SK-N-SH (cell line): Measurements from ENCODE around the gene F2RL2. TPM values are rescaled to one million over a fixed set of nuclear protein-coding genes. Genes with fewer than 3 reads are reported as not detected.

Source experiments
- CTCF ChIA-PET: fragments of 300-600, 350-600 bp; formaldehyde crosslinking; extraction: SDS; loops from one replicate; lab custom pipeline; 2021; lab: Yijun Ruan, JAX
- POLR2A ChIA-PET: fragments of 350-600 bp; sonication (Branson Sonifier 250); formaldehyde crosslinking; extraction: SDS; loops from one replicate; lab custom pipeline; 2020; ENCODE audit warnings: antibody characterized with exemption, inconsistent platforms; lab: Yijun Ruan, JAX
- DNase-seq: peaks from one replicate; pipeline ENCODE4 v3.0.0; 2012
- H2AFZ ChIP-seq: fragments of 200-600 bp; sonication (generic); 2 replicates; pipeline ENCODE4 v1.8.1; 2016; ENCODE audit warnings: antibody characterized with exemption, mild to moderate bottlenecking, low read depth
- H3F3A ChIP-seq: fragments of 200-600 bp; sonication (generic); replicated peaks from 2 replicates; pipeline ENCODE3; 2016; ENCODE audit warnings: antibody characterized with exemption, mild to moderate bottlenecking; ENCODE audit not compliant: insufficient read depth
- H3K27ac ChIP-seq, 2 experiments: fragments of 200-500 bp in 1 of 2; fragments of 200-600 bp in 1 of 2; sonication (Bioruptor generic) in 1 of 2; sonication (generic), shearing (Covaris generic) in 1 of 2; 2 replicates each; pipeline versions ENCODE4 v1.5.1 to v1.6.1; 2014 to 2016; ENCODE audit warnings: low read depth in 2 of 2, inconsistent platforms in 1 of 2, low read length in 1 of 2, mild to moderate bottlenecking in 1 of 2, mixed read lengths in 1 of 2
- H3K27me3 ChIP-seq: fragments of 200-600 bp; sonication (generic), shearing (Covaris generic); 2 replicates; pipeline ENCODE4 v1.6.1; 2016; ENCODE audit warnings: mixed run types; ENCODE audit not compliant: insufficient read depth
- H3K36me3 ChIP-seq, 2 experiments: fragments of 200-500 bp in 1 of 2; fragments of 200-600 bp in 1 of 2; sonication (Bioruptor generic) in 1 of 2; sonication (generic) in 1 of 2; replicated peaks in 1 of 2; 2 replicates each; pipeline versions ENCODE3 to v1.5.1; 2014 to 2016; ENCODE audit warnings: low read length in 1 of 2, mild to moderate bottlenecking in 1 of 2; ENCODE audit not compliant: insufficient read depth in 2 of 2, control insufficient read depth in 1 of 2
- H3K4me1 ChIP-seq, 2 experiments: fragments of 200-500 bp in 1 of 2; fragments of 200-600 bp in 1 of 2; sonication (Bioruptor generic) in 1 of 2; sonication (generic), shearing (Covaris generic) in 1 of 2; 2 replicates each; pipeline versions ENCODE4 v1.5.1 to v1.6.1; 2014 to 2016; ENCODE audit warnings: low read depth in 1 of 2, low read length in 1 of 2, mixed run types in 1 of 2; ENCODE audit not compliant: insufficient read depth in 2 of 2, control insufficient read depth in 1 of 2
- H3K4me2 ChIP-seq: fragments of 200-600 bp; sonication (generic), shearing (Covaris generic); 2 replicates; pipeline ENCODE4 v1.6.1; 2017; ENCODE audit warnings: mixed run types
- H3K4me3 ChIP-seq, 2 experiments: fragments of 200-500 bp in 1 of 2; fragments of 200-600 bp in 1 of 2; sonication (Bioruptor generic) in 1 of 2; sonication (generic), shearing (Covaris generic) in 1 of 2; 2 replicates each; pipeline versions ENCODE4 v1.5.1 to v1.8.1; 2014 to 2016; ENCODE audit warnings: low read depth in 2 of 2, inconsistent platforms in 1 of 2, low read length in 1 of 2, mild to moderate bottlenecking in 1 of 2, mixed read lengths in 1 of 2, moderate library complexity in 1 of 2
- H3K79me2 ChIP-seq: fragments of 200-600 bp; sonication (generic); 2 replicates; pipeline ENCODE4 v1.8.1; 2017; ENCODE audit warnings: mild to moderate bottlenecking; ENCODE audit not compliant: insufficient read depth
- H3K9ac ChIP-seq: fragments of 200-600 bp; sonication (generic); 2 replicates; pipeline ENCODE4 v1.6.1; 2017; ENCODE audit warnings: mixed run types
- H3K9me2 ChIP-seq: fragments of 200-600 bp; sonication (generic); 2 replicates; pipeline ENCODE4 v1.6.1; 2017; ENCODE audit warnings: mixed run types
- H3K9me3 ChIP-seq: fragments of 200-600 bp; sonication (generic); 2 replicates; pipeline ENCODE4 v1.6.1; 2017; ENCODE audit warnings: mixed run types, mild to moderate bottlenecking, moderate library complexity
- H4K20me1 ChIP-seq: fragments of 200-600 bp; sonication (generic); 2 replicates; pipeline ENCODE4 v1.6.1; 2017; ENCODE audit warnings: mild to moderate bottlenecking, mixed run types; ENCODE audit not compliant: insufficient read depth
- ELF1 ChIP-seq: IDR thresholded peaks from 2 replicates; pipeline ENCODE4 v1.4.0; 2012
- EZH2phosphoT487 ChIP-seq: fragments of 200-600 bp; sonication (generic); IDR thresholded peaks from 2 replicates; pipeline ENCODE4 v1.6.1; 2017; ENCODE audit warnings: low read depth, mixed run types, mild to moderate bottlenecking, antibody characterized with exemption, moderate library complexity, borderline replicate concordance
- MEF2A ChIP-seq: IDR thresholded peaks from 2 replicates; pipeline ENCODE4 v1.4.0; 2012; ENCODE audit warnings: low read depth, borderline replicate concordance
- NFIC ChIP-seq: IDR thresholded peaks from 2 replicates; pipeline ENCODE4 v1.4.0; 2012; ENCODE audit warnings: borderline replicate concordance
- POLR2AphosphoS5 ChIP-seq: IDR thresholded peaks from 2 replicates; pipeline ENCODE4 v1.6.1; 2012; ENCODE audit warnings: low read depth, low read length
- RFX5 ChIP-seq: IDR thresholded peaks from 2 replicates; pipeline ENCODE4 v1.6.1; 2012; ENCODE audit warnings: mild to moderate bottlenecking, improper control_type of control experiment, low read length
- SIN3A ChIP-seq: IDR thresholded peaks from 2 replicates; pipeline ENCODE4 v1.6.1; 2012; ENCODE audit warnings: low read depth, mild to moderate bottlenecking, low read length, moderate library complexity, borderline replicate concordance
- TAF1 ChIP-seq: IDR thresholded peaks from 2 replicates; pipeline ENCODE4 v1.6.1; 2012; ENCODE audit warnings: low read depth, mild to moderate bottlenecking, low read length, moderate library complexity, borderline replicate concordance
- TEAD4 ChIP-seq: IDR thresholded peaks from 2 replicates; pipeline ENCODE4 v1.4.0; 2012; ENCODE audit warnings: mild to moderate bottlenecking, borderline replicate concordance; ENCODE audit not compliant: insufficient read depth
- WGBS: methylation state at CpG from one replicate; pipeline ENCODE4 v1.1.6; 2017; ENCODE audit warnings: low lambda C conversion rate; 5-methylcytosine and 5-hydroxymethylcytosine counted together
- polyA plus RNA-seq, 3 experiments: library from polyadenylated mRNA; depleted of rRNA; stranded (reverse); fragments of >200 nt; gene quantifications; 2 replicates each; pipeline ENCODE4 v1.2.3, GENCODE V29; 2012
- TF ChIP-seq, protein P1 (sequence below): IDR thresholded peaks from 2 replicates; pipeline ENCODE4; 2012
- TF ChIP-seq, protein P2 (sequence below): fragments of 150-350 bp; IDR thresholded peaks from 2 replicates; pipeline ENCODE4 v1.6.1; 2016; ENCODE audit warnings: mild to moderate bottlenecking, low read depth, low read length
- TF ChIP-seq, protein P3 (sequence below): IDR thresholded peaks from 2 replicates; pipeline ENCODE4 v1.4.0; 2012; ENCODE audit warnings: low read depth, borderline replicate concordance
- TF ChIP-seq, protein P4 (sequence below): IDR thresholded peaks from 2 replicates; pipeline ENCODE4 v1.4.0; 2012; ENCODE audit warnings: low read depth
- TF ChIP-seq, protein P5 (sequence below): fragments of 200-600 bp; sonication (generic); IDR thresholded peaks from 2 replicates; pipeline ENCODE4 v1.6.1; 2017; ENCODE audit warnings: antibody characterized with exemption, mild to moderate bottlenecking, moderate library complexity

The F2RL2 gene
- polyA plus RNA-seq, 1 of the 3 experiments (the other 2 are of a cell fraction) = 29.4 TPM

DNA sequence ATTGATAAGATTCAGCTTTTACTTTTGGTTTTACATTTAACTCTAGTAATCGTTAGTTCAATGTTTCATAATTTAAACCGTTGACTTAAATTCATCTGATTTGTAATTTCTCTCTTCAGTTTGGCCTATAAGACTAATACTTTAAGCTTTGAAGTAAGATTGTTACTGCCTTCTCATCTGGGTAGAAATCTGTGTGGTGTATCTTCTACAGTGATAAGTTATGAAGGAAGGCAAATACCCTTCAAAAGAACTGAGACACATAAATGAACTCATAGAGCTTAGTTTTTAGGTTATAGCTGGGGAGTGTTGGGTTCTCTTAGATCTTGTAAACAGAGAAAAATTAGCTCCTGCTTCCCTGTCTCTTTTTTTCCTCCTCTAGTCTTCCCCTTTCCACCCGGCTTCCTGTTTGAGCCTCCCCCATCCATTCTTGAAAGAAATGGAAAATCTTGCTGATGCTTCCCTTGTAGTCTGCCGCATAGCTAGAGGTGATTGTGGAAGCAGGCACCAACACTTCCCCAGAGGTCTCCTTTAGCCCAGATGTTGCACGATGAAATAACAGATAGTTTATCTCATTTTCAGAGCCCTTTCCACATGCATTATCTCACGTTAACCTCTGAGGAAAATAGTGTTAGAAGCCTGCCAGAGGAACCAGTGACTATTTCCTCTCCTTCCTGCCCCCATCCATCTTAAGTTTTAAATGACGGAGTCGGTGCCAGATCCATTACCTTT, 2.0 kb upstream of the F2RL2 start:
- Histone ChIP-seq H3F3A (peaks cover 7% of the 10 kb centered on the region), H3K79me2 (peaks cover 29% of the 10 kb centered on the region), H3K9ac (no peak overlapping the region), H3K27ac (no peak overlapping the region), H3K27me3 (no peaks in the 10 kb centered on the region), H4K20me1 (no peaks in the 10 kb centered on the region), H3K4me3 (no peak overlapping the region), H2AFZ (peak overlapping the region; percentile 19; the same call in 1 of the 2 replicates), H3K4me1 (peaks cover 8 to 11% of the 10 kb centered on the region in 2 experiments; a peak in 3 of 4 replicates), H3K9me2 (no peaks in the 10 kb centered on the region)
- POLR2A ChIA-PET = no interaction called here
- TF ChIP-seq, protein P1, sequence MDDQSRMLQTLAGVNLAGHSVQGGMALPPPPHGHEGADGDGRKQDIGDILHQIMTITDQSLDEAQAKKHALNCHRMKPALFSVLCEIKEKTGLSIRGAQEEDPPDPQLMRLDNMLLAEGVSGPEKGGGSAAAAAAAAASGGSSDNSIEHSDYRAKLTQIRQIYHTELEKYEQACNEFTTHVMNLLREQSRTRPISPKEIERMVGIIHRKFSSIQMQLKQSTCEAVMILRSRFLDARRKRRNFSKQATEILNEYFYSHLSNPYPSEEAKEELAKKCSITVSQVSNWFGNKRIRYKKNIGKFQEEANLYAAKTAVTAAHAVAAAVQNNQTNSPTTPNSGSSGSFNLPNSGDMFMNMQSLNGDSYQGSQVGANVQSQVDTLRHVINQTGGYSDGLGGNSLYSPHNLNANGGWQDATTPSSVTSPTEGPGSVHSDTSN = no peak
- TF ChIP-seq, protein P2, sequence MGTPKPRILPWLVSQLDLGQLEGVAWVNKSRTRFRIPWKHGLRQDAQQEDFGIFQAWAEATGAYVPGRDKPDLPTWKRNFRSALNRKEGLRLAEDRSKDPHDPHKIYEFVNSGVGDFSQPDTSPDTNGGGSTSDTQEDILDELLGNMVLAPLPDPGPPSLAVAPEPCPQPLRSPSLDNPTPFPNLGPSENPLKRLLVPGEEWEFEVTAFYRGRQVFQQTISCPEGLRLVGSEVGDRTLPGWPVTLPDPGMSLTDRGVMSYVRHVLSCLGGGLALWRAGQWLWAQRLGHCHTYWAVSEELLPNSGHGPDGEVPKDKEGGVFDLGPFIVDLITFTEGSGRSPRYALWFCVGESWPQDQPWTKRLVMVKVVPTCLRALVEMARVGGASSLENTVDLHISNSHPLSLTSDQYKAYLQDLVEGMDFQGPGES = no peak
- TF ChIP-seq, protein P3, sequence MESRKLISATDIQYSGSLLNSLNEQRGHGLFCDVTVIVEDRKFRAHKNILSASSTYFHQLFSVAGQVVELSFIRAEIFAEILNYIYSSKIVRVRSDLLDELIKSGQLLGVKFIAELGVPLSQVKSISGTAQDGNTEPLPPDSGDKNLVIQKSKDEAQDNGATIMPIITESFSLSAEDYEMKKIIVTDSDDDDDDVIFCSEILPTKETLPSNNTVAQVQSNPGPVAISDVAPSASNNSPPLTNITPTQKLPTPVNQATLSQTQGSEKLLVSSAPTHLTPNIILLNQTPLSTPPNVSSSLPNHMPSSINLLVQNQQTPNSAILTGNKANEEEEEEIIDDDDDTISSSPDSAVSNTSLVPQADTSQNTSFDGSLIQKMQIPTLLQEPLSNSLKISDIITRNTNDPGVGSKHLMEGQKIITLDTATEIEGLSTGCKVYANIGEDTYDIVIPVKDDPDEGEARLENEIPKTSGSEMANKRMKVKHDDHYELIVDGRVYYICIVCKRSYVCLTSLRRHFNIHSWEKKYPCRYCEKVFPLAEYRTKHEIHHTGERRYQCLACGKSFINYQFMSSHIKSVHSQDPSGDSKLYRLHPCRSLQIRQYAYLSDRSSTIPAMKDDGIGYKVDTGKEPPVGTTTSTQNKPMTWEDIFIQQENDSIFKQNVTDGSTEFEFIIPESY = no peak
- TF ChIP-seq EZH2phosphoT487 (no peak), RFX5 (no peak), POLR2AphosphoS5 (no peak), TEAD4 (no peak), ELF1 (no peak), NFIC (no peak)
- TF ChIP-seq, protein P4, sequence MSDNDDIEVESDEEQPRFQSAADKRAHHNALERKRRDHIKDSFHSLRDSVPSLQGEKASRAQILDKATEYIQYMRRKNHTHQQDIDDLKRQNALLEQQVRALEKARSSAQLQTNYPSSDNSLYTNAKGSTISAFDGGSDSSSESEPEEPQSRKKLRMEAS = no peak
- TF ChIP-seq, all 33 proteins: peak for 0
- Histone ChIP-seq H3K4me2 (no peak overlapping the region), H3K36me3 (no peaks in the 10 kb centered on the region), H3K9me3 (no peaks in the 10 kb centered on the region)
- DNase-seq = no peak
- CTCF ChIA-PET = interaction anchor here (1.0 kb wide), 1 partner anchor 24 kb away, joined by 3 read pairs; no protein-coding TSS in a partner anchor
- WGBS = 78% methylated on average over 8 of the region's 8 CpGs

DNA sequence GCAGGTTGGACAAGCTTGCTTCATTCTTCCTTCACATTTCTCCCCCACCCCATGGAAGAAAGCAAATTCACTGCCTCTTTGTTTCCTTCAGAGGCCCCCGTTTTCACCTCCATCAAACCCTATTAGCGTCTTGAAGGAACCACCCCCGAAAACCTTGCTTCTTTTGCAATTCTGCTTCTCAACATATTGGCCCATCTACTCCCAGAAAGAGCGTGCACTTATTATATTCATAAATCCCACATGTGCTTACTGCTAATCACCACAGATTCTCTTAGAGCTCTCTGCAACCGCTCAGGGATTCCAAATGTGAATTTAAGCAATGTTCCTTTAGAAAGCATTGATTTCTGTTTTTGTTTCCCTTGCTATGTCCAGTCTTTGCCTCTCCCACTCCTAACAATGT, 1.1 kb downstream of the F2RL2 start:
- no peaks in the 10 kb centered on the region for H3K27me3 ChIP-seq
- no peak for DNase-seq
- peaks cover 40% of the 10 kb centered on the region for H3K79me2 ChIP-seq
- H3K9me3 ChIP-seq = no peaks in the 10 kb centered on the region
- H3K36me3 ChIP-seq = peaks cover 2 to 4% of the 10 kb centered on the region in 2 experiments
- H3F3A ChIP-seq = peaks cover 17% of the 10 kb centered on the region
- peak overlapping the region; percentile 75 for H3K4me2 ChIP-seq
- WGBS = 54% methylated on average over 5 of the region's 5 CpGs
- H3K4me1 ChIP-seq = peaks cover 8 to 25% of the 10 kb centered on the region in 2 experiments; a peak in 3 of 4 replicates
- ChIA-PET POLR2A (no interaction called here), CTCF (no interaction called here)
- 0 out of 2 replicates have a peak overlapping the region, but pooled peaks have one; percentile 44 for H2AFZ ChIP-seq
- no peaks in the 10 kb centered on the region for H3K9me2 ChIP-seq
- peak overlapping the region; percentile 50 to 63; a peak in 3 of 4 replicates for H3K4me3 ChIP-seq
- H3K9ac ChIP-seq = peak overlapping the region; percentile 75
- H4K20me1 ChIP-seq = no peaks in the 10 kb centered on the region
- H3K27ac ChIP-seq = peak overlapping the region in 1 of 2 experiments; percentile 61; a peak in 3 of 4 replicates
- TF ChIP-seq RFX5 (no peak), SIN3A (no peak), TAF1 (no peak), NFIC (no peak), ELF1 (no peak), MEF2A (no peak)
- TF ChIP-seq, protein P5, sequence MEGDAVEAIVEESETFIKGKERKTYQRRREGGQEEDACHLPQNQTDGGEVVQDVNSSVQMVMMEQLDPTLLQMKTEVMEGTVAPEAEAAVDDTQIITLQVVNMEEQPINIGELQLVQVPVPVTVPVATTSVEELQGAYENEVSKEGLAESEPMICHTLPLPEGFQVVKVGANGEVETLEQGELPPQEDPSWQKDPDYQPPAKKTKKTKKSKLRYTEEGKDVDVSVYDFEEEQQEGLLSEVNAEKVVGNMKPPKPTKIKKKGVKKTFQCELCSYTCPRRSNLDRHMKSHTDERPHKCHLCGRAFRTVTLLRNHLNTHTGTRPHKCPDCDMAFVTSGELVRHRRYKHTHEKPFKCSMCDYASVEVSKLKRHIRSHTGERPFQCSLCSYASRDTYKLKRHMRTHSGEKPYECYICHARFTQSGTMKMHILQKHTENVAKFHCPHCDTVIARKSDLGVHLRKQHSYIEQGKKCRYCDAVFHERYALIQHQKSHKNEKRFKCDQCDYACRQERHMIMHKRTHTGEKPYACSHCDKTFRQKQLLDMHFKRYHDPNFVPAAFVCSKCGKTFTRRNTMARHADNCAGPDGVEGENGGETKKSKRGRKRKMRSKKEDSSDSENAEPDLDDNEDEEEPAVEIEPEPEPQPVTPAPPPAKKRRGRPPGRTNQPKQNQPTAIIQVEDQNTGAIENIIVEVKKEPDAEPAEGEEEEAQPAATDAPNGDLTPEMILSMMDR = no peak
- TF ChIP-seq, protein P2 = no peak
- TF ChIP-seq, protein P3 = no peak
